IPS-11a (cell line): ENCODE data around the gene DMPK.
"Not testable (repeated sequence)": the region's sequence is repeated elsewhere in the genome, so short reads cannot be mapped to it uniquely, and the experiment has no call there.

Experiments
- H3K4me3 ChIP-seq: one replicate; pipeline ENCODE4 v1.5.1; 2013; ENCODE audit warnings: low read depth, low read length, control low read depth

DMPK gene

GRCh38 chr19:45815481-45816216 lies 33.4 kb upstream of the DMPK start:
- peak overlapping the region; percentile 51 for H3K4me3 ChIP-seq

GRCh38 chr19:45814851-45815480 lies 32.7 kb upstream of the DMPK start, which contains the start of gene RSPH6A:
Gene RSPH6A, minus strand, starts transcription at chr19:45815308. Its CDS starts 132 bp downstream, at chr19:45815176.
- peak within 1 kb of the TSS; percentile 51 for H3K4me3 ChIP-seq

- H3K4me3 ChIP-seq: peak overlapping the region; percentile 43
These were observed 32.0 kb upstream of the DMPK start for GRCh38 chr19:45814166-45814780.

GRCh38 chr19:45812297-45812696 lies 30.0 kb upstream of the DMPK start:
- H3K4me3 ChIP-seq: no peak overlapping the region

- no peak overlapping the region for H3K4me3 ChIP-seq
These were observed 27.4 kb upstream of the DMPK start for GRCh38 chr19:45809643-45810159.

GRCh38 chr19:45805719-45806118 lies 23.4 kb upstream of the DMPK start:
- no peak overlapping the region for H3K4me3 ChIP-seq

- no peak overlapping the region for H3K4me3 ChIP-seq
These were observed 22.6 kb upstream of the DMPK start for GRCh38 chr19:45804959-45805230.

- H3K4me3 ChIP-seq: no peak overlapping the region
These were observed 22.1 kb upstream of the DMPK start for GRCh38 chr19:45804140-45804958.

- H3K4me3 ChIP-seq: no peak overlapping the region
These were observed 19.4 kb upstream of the DMPK start for GRCh38 chr19:45801603-45802175.

GRCh38 chr19:45800070-45800553 lies 17.8 kb upstream of the DMPK start:
- no peak overlapping the region for H3K4me3 ChIP-seq

- not testable (repeated sequence) for H3K4me3 ChIP-seq
These were observed 17.3 kb upstream of the DMPK start for GRCh38 chr19:45799541-45799940.

GRCh38 chr19:45798995-45799517 lies 16.8 kb upstream of the DMPK start:
- no peak overlapping the region for H3K4me3 ChIP-seq

- H3K4me3 ChIP-seq: no peak overlapping the region
These were observed 12.3 kb upstream of the DMPK start for GRCh38 chr19:45794627-45795026.

- H3K4me3 ChIP-seq: no peak overlapping the region
These were observed 11.6 kb upstream of the DMPK start for GRCh38 chr19:45793876-45794275.

- no peak overlapping the region for H3K4me3 ChIP-seq
These were observed 10.9 kb upstream of the DMPK start for GRCh38 chr19:45793178-45793564.

GRCh38 chr19:45792470-45793177 lies 10.3 kb upstream of the DMPK start, which contains the start of gene DMWD:
Gene DMWD, minus strand, starts transcription at chr19:45792845. Its CDS starts 89 bp downstream, at chr19:45792756.
- peak within 1 kb of the TSS; percentile 85 for H3K4me3 ChIP-seq

GRCh38 chr19:45791744-45792469 lies 9.6 kb upstream of the DMPK start:
- peak overlapping the region; percentile 85 for H3K4me3 ChIP-seq

GRCh38 chr19:45790942-45791341 lies 8.7 kb upstream of the DMPK start:
- no peak overlapping the region for H3K4me3 ChIP-seq
